HAP-1 (cell line): ENCODE results near the gene DUT.
"Not testable (repeated sequence)": the region's sequence is repeated elsewhere in the genome, so short reads cannot be mapped to it uniquely, and the experiment has no call there.

ENCODE experiments used
- DNase-seq, 2 experiments: peaks; one replicate each; pipeline ENCODE4 v3.0.0-alpha.2; 2016 to 2020; ENCODE audit warnings: low spot score in 2 of 2
- H3K27me3 ChIP-seq: fragments of 250-450 bp; sonication (Bioruptor Pico); 2 replicates; pipeline ENCODE4 v1.5.1; 2020; ENCODE audit warnings: low read depth, mild to moderate bottlenecking, moderate library complexity
- H3K36me3 ChIP-seq: fragments of 250-450 bp; sonication (Bioruptor Pico); replicated peaks from 2 replicates; pipeline ENCODE4 v1.5.1; 2020; ENCODE audit warnings: mild to moderate bottlenecking
- H3K4me1 ChIP-seq: fragments of 250-450 bp; sonication (Bioruptor Pico); 2 replicates; pipeline ENCODE4 v1.5.1; 2020; ENCODE audit warnings: mild to moderate bottlenecking
- H3K4me3 ChIP-seq: fragments of 250-450 bp; sonication (Bioruptor Pico); 2 replicates; pipeline ENCODE4 v1.5.1; 2020; ENCODE audit warnings: mild to moderate bottlenecking, moderate library complexity
- H3K9me3 ChIP-seq: fragments of 250-450 bp; sonication (Bioruptor Pico); 2 replicates; pipeline ENCODE4 v1.5.1; 2020; ENCODE audit warnings: mild to moderate bottlenecking, moderate library complexity
- in situ Hi-C: fragments of 300-500 bp; cut with MboI; formaldehyde crosslinking; loops from 3 replicates; pipeline ENCODE4 v1.14.3; 2020; ENCODE audit warnings: low sequenced_read_pairs, inconsistent platforms, mixed read lengths

The DUT gene

DNA sequence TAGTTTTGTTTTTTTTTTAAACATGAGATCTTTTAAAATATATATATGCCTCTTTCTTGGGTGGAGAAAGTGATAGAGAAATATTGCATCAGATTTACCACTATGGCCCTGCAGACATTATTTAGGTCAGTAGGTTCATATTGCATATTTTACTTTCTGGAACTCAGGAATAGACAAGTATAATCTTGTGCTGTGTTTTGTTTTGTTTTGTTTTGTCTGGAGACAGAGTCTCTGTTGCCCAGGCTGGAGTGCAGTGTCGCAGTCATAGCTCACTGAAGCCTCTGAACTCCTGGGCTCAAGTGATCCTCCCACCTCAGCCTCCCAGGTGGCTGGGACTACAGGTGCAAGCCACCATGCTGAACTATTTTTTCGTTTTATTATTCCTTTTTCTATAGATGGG, 21.5 kb upstream of the DUT start:
- no peak overlapping the region for H3K4me3 ChIP-seq
- H3K36me3 ChIP-seq: no peaks in the 10 kb centered on the region
- no peak for DNase-seq
- H3K4me1 ChIP-seq: no peaks in the 10 kb centered on the region
- in situ Hi-C loops: no loop called here
- H3K27me3 ChIP-seq: no peaks in the 10 kb centered on the region
- no peaks in the 10 kb centered on the region for H3K9me3 ChIP-seq

DNA sequence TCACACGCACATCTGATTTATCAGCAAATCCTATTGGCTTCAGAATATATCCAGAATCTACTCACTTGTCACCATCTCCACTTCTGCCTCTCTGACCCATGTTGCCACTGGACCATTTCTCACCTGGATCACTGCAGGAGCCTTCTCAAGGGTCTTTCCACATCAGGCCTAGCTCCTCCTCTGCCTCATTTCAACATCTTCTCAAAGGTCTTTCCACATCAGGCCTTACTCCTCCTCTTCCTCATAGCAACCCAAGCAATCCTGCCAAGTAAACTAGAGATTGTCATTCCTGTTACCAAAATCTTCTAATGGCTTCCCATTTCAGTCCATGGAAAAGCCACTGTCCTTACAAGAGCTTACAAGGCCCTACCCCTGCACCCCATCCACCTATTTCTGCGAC, 18.0 kb upstream of the DUT start:
- no peaks in the 10 kb centered on the region for H3K9me3 ChIP-seq
- no peaks in the 10 kb centered on the region for H3K36me3 ChIP-seq
- in situ Hi-C loops: no loop called here
- no peak overlapping the region for H3K4me3 ChIP-seq
- H3K27me3 ChIP-seq: no peaks in the 10 kb centered on the region
- H3K4me1 ChIP-seq: no peaks in the 10 kb centered on the region
- DNase-seq: no peak

DNA sequence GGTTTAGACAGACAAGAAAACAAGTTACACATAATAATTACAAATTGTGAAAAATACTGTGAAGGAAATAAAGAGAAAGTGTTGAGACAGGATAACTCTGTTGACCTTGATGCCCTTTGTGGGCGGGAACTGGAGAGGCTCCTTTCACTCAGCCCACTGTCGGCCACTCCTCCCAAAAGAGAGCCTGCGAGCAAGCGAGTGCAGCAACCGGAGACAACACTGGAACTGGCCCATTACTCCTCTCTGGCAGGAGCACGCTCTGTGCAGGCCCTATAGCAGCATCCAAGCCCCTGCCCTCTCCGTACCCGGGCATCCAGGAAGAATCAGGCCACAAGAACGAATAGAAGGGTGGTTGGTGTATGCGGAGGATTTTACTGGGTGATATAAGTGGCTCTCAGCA, 16.2 kb upstream of the DUT start:
- H3K27me3 ChIP-seq: no peaks in the 10 kb centered on the region
- H3K9me3 ChIP-seq: no peaks in the 10 kb centered on the region
- in situ Hi-C loops: no loop called here
- no peaks in the 10 kb centered on the region for H3K4me1 ChIP-seq
- no peaks in the 10 kb centered on the region for H3K36me3 ChIP-seq
- no peak overlapping the region for H3K4me3 ChIP-seq
- DNase-seq: no peak

DNA sequence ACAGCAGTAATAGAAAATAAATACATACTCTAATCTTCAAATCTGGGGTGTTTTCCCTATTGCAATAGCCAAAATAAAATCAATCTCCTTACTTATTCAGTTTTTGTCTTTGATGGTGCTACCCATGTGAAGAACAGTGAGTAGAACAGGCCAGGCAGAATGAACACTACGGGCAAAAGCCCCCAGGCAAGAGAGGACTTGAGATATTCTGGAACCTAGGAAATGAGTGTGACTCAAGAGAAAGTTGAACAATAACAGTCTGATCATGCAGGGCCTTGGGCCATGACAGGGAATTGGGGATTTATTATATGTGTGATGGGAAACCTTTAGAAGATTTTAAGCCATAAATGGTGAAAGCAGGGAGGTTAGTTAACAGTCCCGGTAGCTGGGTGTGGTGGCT, 14.0 kb upstream of the DUT start:
- Histone ChIP-seq H3K4me1 (no peaks in the 10 kb centered on the region), H3K9me3 (no peaks in the 10 kb centered on the region), H3K4me3 (no peak overlapping the region), H3K27me3 (no peaks in the 10 kb centered on the region), H3K36me3 (no peaks in the 10 kb centered on the region)
- in situ Hi-C loops: no loop called here
- DNase-seq: no peak

DNA sequence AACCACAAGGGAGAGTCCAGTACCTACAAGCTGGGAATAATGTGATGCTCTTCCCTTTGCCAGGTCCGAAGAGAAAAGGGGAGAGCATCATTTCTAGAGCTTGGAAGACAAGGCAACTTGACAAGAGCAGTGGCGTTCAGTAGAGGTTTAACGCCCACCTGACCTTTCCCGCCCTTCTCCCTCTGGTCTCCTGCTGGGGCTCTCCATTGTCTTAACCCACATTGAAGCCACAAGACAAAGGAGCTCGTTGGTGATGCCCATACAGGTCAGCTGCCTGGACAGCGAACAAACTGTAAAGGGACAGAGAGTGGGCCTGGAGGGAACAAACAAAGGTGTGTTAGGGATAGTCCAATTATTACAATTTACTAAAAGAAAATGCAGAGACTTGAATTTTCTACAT, 13.1 kb upstream of the DUT start:
- H3K36me3 ChIP-seq: no peaks in the 10 kb centered on the region
- in situ Hi-C loops: no loop called here
- DNase-seq: no peak
- H3K27me3 ChIP-seq: no peaks in the 10 kb centered on the region
- no peaks in the 10 kb centered on the region for H3K9me3 ChIP-seq
- no peaks in the 10 kb centered on the region for H3K4me1 ChIP-seq
- no peak overlapping the region for H3K4me3 ChIP-seq

DNA sequence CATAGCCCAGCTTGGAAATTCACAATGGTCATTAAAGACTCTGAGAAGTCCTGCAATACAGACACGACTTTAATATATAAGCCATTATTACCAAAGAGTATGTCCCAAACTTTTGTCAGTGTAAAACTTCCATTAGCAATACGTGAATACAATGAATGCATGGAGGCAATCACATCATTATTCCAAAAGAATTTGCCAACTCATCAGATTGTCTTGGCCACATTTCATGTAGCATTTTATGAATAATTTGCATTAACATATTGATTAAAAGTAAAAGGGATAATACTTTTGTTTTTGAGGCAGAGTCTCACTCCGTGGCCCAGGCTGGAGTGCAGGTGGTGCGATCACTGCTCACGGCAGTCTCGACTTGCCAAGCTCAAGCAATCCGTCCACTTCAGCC, 7.9 kb upstream of the DUT start:
- H3K9me3 ChIP-seq: no peaks in the 10 kb centered on the region
- H3K4me3 ChIP-seq: no peak overlapping the region
- in situ Hi-C loops: no loop called here
- H3K4me1 ChIP-seq: no peaks in the 10 kb centered on the region
- no peaks in the 10 kb centered on the region for H3K36me3 ChIP-seq
- DNase-seq: no peak
- no peaks in the 10 kb centered on the region for H3K27me3 ChIP-seq

DNA sequence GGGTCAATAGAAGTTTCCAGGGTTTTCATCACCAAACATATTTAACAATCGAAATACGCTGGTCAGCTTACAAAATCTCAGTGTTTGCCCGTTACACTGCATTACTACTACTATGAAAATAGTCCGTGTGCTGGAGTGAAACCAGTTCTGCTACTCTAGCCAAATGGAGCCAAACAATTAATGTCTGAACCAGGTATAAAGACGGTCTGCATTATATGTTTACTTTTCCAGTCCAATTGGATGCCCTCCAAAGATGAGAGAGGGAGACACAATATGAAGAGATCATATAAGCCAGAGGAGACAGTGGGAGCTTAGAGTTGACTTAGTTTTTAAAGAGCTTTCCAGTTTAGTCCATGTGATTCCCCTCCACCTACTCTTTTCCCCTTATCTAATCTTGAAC, 6.3 kb upstream of the DUT start:
- H3K4me1 ChIP-seq: peaks cover 2% of the 10 kb centered on the region
- in situ Hi-C loops: no loop called here
- H3K9me3 ChIP-seq: no peaks in the 10 kb centered on the region
- no peaks in the 10 kb centered on the region for H3K27me3 ChIP-seq
- DNase-seq: no peak
- no peak overlapping the region for H3K4me3 ChIP-seq
- H3K36me3 ChIP-seq: no peaks in the 10 kb centered on the region

DNA sequence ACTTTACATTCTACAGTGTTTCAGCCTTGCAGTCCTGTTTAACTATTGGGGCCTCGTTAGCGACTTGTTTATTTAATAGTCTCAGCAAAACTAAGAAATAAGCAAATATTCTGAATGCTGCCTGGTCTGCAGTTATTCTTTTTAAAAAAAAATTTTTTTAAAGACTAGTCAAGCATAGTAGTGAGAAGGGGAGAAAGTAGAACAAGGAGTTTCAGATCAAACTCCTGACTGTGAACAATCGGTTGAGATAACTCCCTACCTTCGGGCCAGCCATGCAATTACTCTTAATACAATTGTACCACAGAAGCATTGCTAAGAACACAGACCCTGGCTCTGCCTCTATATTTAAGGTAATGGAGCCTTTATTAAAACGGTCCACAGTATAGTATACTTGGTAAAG, 5.8 kb upstream of the DUT start:
- H3K36me3 ChIP-seq: no peaks in the 10 kb centered on the region
- no peak for DNase-seq
- H3K4me3 ChIP-seq: no peak overlapping the region
- in situ Hi-C loops: no loop called here
- H3K9me3 ChIP-seq: no peaks in the 10 kb centered on the region
- no peaks in the 10 kb centered on the region for H3K27me3 ChIP-seq
- peaks cover 4% of the 10 kb centered on the region for H3K4me1 ChIP-seq

DNA sequence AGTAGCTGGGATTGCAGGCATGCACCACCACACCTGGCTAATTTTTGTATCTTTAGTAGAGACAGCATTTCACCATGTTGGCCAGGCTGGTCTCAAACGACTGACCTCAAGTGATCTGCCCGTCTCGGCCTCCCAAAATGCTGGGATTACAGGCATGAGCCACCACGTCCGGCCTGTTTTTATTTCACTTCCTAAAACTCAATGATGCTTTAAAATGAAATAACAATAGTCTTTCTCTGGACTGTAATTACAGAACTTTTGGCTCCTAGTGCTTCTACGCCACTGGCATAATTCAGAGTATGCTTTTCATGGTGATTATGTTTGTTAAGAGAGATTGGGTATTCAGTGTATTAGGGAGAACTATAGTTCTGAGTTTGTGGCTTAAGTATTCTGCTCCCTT, 5.0 kb upstream of the DUT start:
- H3K4me3 ChIP-seq, H3K9me3 ChIP-seq, H3K36me3 ChIP-seq, in situ Hi-C loops, DNase-seq, H3K27me3 ChIP-seq, H3K4me1 ChIP-seq: not testable (repeated sequence)

DNA sequence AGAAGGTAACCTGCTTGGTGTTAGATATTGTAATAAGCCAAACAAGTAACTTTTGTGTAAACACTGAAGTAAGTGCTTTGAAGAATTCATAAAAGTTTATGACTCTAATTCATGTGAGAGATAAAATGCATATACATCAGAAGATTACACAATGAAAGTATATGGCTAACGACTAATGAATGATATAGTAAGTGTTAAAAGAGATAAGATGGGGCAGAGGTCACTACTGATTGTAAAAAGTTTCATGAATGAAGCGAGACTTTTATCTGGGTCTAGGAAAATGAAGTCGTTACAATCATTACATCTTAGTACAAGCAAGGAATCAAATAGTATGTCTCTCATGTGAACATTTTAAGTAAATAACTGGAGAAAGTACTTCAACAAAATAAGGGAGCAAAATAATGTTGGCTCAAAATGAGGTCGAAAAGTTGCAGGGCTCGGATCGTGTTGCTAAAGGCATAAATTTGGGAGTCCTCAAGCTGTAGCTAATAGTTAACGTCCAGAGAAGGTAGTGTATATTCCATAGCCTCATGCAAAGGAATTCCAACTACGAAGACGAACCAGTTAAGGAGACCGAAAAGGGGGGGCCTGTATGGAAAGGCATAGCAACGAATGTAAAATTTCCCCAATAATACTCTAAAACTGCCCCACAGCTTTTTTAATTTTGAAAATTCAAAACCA, 984 bp upstream of the DUT start:
- H3K27me3 ChIP-seq: no peaks in the 10 kb centered on the region
- peaks cover 13% of the 10 kb centered on the region for H3K36me3 ChIP-seq
- DNase-seq: no peak
- in situ Hi-C loops: no loop called here
- H3K4me3 ChIP-seq: peak overlapping the region; percentile 86
- peaks cover 17% of the 10 kb centered on the region for H3K4me1 ChIP-seq
- no peaks in the 10 kb centered on the region for H3K9me3 ChIP-seq

DNA sequence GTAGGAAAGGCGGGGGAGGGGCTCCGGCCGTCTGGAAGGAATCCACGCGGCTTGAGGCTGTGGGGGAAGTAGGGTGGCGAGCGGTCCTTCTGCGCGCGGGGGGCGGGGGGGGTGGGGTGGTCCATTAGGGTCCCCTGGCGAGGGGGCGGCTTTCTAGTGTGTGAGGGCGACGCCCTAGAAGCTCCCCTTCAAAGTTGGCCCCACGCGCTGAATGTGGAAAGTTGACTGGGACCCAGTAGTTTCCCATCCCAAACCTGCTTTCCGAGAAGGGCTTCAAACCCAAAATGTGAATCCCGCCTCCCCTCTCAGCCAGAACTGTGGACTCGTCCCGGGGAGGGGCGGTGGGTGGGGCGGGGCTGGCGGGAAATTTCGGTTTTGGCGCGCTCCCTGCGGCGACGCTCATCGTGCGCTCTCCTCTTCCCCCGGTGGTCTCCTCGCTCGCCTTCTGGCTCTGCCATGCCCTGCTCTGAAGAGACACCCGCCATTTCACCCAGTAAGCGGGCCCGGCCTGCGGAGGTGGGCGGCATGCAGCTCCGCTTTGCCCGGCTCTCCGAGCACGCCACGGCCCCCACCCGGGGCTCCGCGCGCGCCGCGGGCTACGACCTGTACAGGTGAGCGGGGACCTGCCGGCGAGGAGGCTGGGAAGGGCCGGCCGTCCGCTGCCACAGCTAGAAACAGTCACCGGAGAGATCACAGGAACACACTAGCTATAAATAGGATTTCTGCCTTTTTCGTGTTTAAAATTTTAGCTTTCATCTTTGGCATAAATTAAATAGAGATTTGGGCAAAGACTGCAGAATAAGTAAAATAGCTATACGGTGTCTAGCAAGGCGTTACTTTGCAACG, 790 bp downstream of the DUT start:
- Histone ChIP-seq H3K4me1 (peaks cover 17% of the 10 kb centered on the region), H3K4me3 (peak overlapping the region; percentile 86)

DNA sequence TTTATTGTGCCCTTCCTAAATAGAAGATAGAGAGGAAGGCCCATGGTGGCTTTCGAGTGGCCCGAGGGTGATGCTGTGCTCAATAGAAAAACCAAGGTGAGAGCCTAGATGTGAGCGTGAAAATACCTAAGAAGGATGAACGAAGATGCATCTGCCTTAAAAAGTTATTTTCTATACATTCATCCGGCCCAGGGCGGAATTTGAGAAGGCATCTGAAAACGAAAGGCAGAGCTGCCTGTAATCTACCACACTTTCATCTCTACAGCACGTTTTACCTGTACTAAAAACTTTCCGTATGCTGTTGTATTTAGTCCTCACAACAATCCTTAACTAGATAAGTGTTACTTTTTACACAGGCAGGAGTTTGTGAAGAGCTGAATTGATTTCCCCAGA, 1.4 kb downstream of the DUT start:
- peak overlapping the region; percentile 86 for H3K4me3 ChIP-seq
- H3K36me3 ChIP-seq: peaks cover 36% of the 10 kb centered on the region
- no peak for DNase-seq
- peaks cover 17% of the 10 kb centered on the region for H3K4me1 ChIP-seq
- in situ Hi-C loops: no loop called here
- no peaks in the 10 kb centered on the region for H3K9me3 ChIP-seq
- H3K27me3 ChIP-seq: no peaks in the 10 kb centered on the region

More for the DNA sequence above, 790 bp downstream of the DUT start:
- in situ Hi-C loops: no loop called here
- Histone ChIP-seq H3K9me3 (no peaks in the 10 kb centered on the region), H3K27me3 (no peaks in the 10 kb centered on the region), H3K36me3 (peaks cover 29% of the 10 kb centered on the region)
- peak; percentile 67 to 86 for DNase-seq

DNA sequence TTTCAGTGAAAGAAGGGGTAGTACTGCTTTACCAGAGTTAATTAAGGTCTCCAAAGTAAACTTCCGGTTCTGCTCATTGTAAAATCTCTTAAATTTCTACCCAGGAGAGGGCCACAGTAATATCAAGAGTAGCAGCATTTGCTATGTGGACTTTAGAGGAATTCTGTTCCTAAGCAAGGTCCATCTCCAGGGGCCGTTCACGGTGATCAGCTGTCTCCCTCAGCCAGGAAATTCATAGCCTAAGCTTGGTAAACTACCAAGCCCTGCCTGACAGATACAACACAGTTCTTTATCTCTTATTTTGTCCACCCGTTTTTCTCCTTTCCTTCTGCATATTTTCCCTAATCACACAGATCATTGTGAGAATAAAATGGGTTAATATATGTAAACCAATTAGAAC, 2.3 kb downstream of the DUT start:
- Histone ChIP-seq H3K27me3 (no peaks in the 10 kb centered on the region), H3K4me3 (peak overlapping the region; percentile 86), H3K36me3 (peaks cover 45% of the 10 kb centered on the region), H3K9me3 (no peaks in the 10 kb centered on the region), H3K4me1 (peaks cover 17% of the 10 kb centered on the region)
- in situ Hi-C loops: no loop called here
- no peak for DNase-seq

DNA sequence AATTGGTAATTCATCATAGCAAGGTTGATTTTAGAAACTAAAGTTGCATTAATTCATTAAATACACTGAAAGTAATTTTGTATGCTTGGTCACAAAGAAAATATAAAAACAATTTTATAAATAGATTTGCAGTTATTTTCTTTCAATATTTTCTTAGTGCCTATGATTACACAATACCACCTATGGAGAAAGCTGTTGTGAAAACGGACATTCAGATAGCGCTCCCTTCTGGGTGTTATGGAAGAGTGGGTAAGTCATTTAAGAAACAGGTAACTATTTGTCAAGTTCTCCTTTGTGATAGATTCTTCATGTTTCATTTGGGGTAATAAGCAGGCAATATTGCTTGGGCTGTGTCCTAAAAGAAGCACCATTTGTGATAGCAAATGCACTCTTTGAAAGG, 3.0 kb downstream of the DUT start:
- DNase-seq: no peak
- H3K4me3 ChIP-seq: no peak overlapping the region
- H3K36me3 ChIP-seq: peaks cover 51% of the 10 kb centered on the region
- in situ Hi-C loops: no loop called here
- H3K9me3 ChIP-seq: no peaks in the 10 kb centered on the region
- H3K4me1 ChIP-seq: peaks cover 17% of the 10 kb centered on the region
- no peaks in the 10 kb centered on the region for H3K27me3 ChIP-seq
